ENCODE measurements around the gene GARIN5A. TPM values are rescaled to one million over a fixed set of nuclear protein-coding genes. Genes with fewer than 3 reads are reported as not detected.

GARIN5A gene
- total RNA-seq, 4 donors from 2014 or later, result 0.53 to 2.0 (median 1.5) TPM

DNA sequence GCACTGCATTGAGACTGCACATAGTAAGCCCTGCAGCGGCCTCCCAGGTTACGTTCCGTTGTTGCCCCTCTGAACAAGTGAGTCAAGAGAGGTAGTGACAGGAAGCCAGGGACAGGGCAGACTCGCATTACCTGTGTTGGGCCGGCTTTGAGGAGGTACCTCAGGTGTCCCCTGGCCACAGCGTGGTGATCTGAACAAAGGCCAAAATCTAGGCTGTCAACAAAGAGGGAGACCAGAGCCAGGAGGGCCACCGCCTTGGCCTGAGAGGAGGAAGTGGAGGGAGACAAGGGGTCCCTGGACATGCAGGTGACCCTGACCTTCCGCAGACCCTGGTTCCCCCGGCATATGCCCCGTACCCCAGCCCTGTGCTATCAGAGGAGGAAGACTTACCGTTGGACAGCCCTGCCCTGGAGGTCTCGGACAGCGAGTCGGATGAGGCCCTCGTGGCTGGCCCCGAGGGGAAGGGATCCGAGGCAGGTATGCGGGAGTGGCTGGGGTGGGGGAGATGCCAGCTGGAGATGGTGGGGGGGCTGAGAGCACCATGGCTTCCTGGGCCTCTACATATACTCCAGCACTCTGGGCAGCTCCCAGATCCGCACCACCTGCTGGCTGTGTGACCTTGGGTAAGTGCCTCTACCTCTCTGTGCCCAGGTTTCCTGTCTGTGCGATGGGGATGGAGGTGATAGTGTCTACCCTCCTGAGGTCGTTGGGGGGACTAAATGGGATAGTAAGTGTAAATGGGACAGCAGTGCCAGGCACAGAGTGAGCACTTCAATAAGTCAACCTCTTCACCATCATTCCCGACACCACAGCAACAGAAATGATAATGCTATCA, 53.2 kb downstream of the GARIN5A start:
- TF ChIP-seq, protein P1, sequence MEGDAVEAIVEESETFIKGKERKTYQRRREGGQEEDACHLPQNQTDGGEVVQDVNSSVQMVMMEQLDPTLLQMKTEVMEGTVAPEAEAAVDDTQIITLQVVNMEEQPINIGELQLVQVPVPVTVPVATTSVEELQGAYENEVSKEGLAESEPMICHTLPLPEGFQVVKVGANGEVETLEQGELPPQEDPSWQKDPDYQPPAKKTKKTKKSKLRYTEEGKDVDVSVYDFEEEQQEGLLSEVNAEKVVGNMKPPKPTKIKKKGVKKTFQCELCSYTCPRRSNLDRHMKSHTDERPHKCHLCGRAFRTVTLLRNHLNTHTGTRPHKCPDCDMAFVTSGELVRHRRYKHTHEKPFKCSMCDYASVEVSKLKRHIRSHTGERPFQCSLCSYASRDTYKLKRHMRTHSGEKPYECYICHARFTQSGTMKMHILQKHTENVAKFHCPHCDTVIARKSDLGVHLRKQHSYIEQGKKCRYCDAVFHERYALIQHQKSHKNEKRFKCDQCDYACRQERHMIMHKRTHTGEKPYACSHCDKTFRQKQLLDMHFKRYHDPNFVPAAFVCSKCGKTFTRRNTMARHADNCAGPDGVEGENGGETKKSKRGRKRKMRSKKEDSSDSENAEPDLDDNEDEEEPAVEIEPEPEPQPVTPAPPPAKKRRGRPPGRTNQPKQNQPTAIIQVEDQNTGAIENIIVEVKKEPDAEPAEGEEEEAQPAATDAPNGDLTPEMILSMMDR (IDR thresholded peaks at IDR 0.05), result no peak
- no peak for TF ChIP-seq POLR2A (IDR thresholded peaks at IDR 0.05)
- Histone ChIP-seq H3K36me3 (no peaks in the 10 kb centered on the region), H3K4me3 (no peak overlapping the region), H3K27me3 (peaks cover 0 to 68% (median 8%) of the 10 kb centered on the region in 4 donors), H3K9me3 (no peaks in the 10 kb centered on the region), H3K27ac (no peak overlapping the region), H3K4me1 (peaks cover 0 to 17% (median 0%) of the 10 kb centered on the region in 3 donors)
- 52 to 83% methylated on average over 8 to 20 of the region's 22 CpGs for WGBS, 2 donors
- DNase-seq, result no peak
- intact Hi-C loops (cut with DNase I), result no loop called here

DNA sequence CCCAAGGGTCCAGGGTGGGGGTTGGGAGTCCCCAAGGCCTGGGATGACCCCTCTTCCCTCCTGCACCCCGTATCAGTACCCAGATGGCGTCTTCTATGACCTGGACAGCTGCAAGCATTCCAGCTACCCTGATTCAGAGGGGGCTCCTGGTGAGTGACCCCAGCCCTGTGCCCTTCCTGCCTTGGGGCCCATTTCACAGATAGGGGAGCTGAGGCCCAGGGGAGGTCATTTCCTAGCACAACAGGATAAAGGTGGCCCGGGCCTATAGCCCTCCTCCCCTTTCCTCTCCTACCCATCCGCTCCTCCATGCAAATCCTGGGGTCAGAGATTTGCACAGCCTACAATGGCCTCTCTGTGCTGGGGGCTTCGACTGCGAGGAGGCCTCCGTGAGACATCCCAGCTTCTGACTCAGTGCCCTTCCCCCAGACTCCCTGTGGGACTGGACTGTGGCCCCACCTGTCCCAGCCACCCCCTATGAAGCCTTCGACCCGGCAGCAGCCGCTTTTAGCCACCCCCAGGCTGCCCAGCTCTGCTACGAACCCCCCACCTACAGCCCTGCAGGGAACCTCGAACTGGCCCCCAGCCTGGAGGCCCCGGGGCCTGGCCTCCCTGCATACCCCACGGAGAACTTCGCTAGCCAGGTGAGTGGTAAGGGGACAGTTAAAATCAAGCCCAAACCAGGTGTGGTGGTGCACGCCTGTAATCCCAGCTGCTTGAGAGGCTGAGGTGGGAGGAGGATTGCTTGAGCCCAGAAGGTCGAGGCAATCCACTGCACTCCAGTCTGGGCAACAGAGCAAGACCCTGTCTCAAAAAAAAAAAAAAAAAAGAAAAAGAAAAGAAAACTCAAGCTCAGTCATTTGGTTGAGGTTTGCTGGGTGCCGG, 54.0 kb downstream of the GARIN5A start:
- WGBS, 2 donors, result 69 to 85% methylated on average over 11 to 12 of the region's 18 CpGs
- DNase-seq, result no peak
- intact Hi-C loops (cut with DNase I), result no loop called here
- Histone ChIP-seq H3K27me3 (peaks cover 0 to 71% (median 12%) of the 10 kb centered on the region in 4 donors), H3K4me3 (no peak overlapping the region), H3K9me3 (no peaks in the 10 kb centered on the region), H3K27ac (no peak overlapping the region), H3K4me1 (peaks cover 0 to 13% (median 0%) of the 10 kb centered on the region in 3 donors), H3K36me3 (no peaks in the 10 kb centered on the region)
- TF ChIP-seq, protein P1 (IDR thresholded peaks at IDR 0.05), result no peak
- TF ChIP-seq POLR2A (IDR thresholded peaks at IDR 0.05), result no peak

DNA sequence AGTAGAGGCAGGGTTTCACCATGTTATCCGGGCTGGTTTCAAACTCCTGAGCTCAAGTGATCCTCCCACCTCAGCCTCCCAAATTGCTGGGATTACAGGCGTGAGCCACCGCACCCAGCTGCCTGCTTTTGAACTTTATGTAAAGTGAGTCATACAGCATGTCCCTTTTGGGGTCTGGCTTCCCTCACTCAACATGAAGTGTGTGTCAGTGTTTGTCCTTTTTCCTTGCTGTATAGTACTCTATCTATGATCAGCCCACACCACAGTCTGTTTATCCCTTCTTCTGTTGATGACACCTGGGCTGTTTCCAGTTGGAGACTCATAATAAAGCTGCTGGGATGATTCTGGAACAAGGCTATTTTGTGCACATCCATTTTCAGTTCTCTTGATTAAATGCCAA, 55.8 kb downstream of the GARIN5A start:
- 50 to 67% methylated on average over 3 of the region's 3 CpGs for WGBS, 2 donors
- H3K27me3 ChIP-seq, result peaks cover 0 to 80% (median 12%) of the 10 kb centered on the region in 4 donors

DNA sequence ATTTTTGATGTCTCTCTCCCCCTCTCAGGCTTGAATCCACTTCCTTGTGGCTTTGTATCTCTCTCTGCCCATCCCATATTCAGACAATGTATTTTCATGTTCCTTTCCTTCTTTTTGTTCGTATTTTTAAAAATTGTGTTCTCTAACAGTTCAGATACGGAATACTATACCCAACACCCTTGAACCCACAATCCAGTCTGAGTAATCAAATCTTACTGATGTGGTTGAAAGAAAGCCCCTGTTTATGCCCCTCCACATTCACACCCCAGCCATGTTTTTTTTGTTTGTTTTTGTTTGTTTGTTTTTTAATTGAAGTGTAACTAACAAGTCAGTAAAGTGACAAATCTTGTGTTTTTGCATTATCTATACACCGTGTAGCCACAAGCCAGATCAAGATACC, 56.5 kb downstream of the GARIN5A start:
- intact Hi-C loops (cut with DNase I), result no loop called here
- Histone ChIP-seq H3K4me3 (no peak overlapping the region), H3K27ac (no peak overlapping the region), H3K36me3 (no peaks in the 10 kb centered on the region), H3K4me1 (peaks cover 0 to 12% (median 0%) of the 10 kb centered on the region in 3 donors), H3K27me3 (peaks cover 0 to 80% (median 12%) of the 10 kb centered on the region in 4 donors), H3K9me3 (no peaks in the 10 kb centered on the region)
- DNase-seq, result no peak
- TF ChIP-seq POLR2A (IDR thresholded peaks at IDR 0.05), result no peak
- TF ChIP-seq, protein P1 (IDR thresholded peaks at IDR 0.05), result no peak
- WGBS, 2 donors, result 39% methylated on average over 3 of the region's 3 CpGs

More for the DNA sequence above, 55.8 kb downstream of the GARIN5A start:
- Histone ChIP-seq H3K4me1 (peaks cover 0 to 12% (median 0%) of the 10 kb centered on the region in 3 donors), H3K27ac (no peak overlapping the region), H3K4me3 (no peak overlapping the region), H3K36me3 (no peaks in the 10 kb centered on the region), H3K9me3 (no peaks in the 10 kb centered on the region)
- no peak for DNase-seq
- TF ChIP-seq, protein P1 (IDR thresholded peaks at IDR 0.05), result no peak
- no peak for TF ChIP-seq POLR2A (IDR thresholded peaks at IDR 0.05)
- intact Hi-C loops (cut with DNase I), result no loop called here
